SK-N-SH treated with all-trans-retinoic acid at 6 μM for 48 hours (cell line): Measurements from ENCODE around the gene PDIA3.

Experiments
- BACH2 ChIP-seq: fragments of 250-450 bp; sonication (Bioruptor Pico); IDR thresholded peaks from 2 replicates; pipeline ENCODE4 v1.9.0; 2021; ENCODE audit warnings: mild to moderate bottlenecking, borderline replicate concordance
- ISL1 ChIP-seq: fragments of 250-450 bp; sonication (Bioruptor Pico); IDR thresholded peaks from 2 replicates; pipeline ENCODE4 v2.1.2; 2022; ENCODE audit warnings: mild to moderate bottlenecking, moderate library complexity
- OSR1 ChIP-seq: fragments of 250-450 bp; sonication (Bioruptor Pico); IDR thresholded peaks from 2 replicates; pipeline ENCODE4 v1.8.0; 2022; ENCODE audit warnings: moderate library complexity, mild to moderate bottlenecking, inconsistent platforms
- PPARA ChIP-seq: fragments of 250-450 bp; sonication (Bioruptor Pico); IDR thresholded peaks from 2 replicates; pipeline ENCODE4 v1.5.0; 2020; ENCODE audit warnings: mild to moderate bottlenecking, borderline replicate concordance
- RARB ChIP-seq: fragments of 250-450 bp; sonication (Bioruptor Pico); IDR thresholded peaks from 2 replicates; pipeline ENCODE4 v1.8.0; 2021; ENCODE audit warnings: mild to moderate bottlenecking, moderate library complexity
- ZC3H10 ChIP-seq: fragments of 250-450 bp; sonication (Bioruptor Pico); IDR thresholded peaks from 2 replicates; pipeline ENCODE4 v1.5.1; 2021; ENCODE audit warnings: mild to moderate bottlenecking, moderate library complexity
- ZFP3 ChIP-seq: fragments of 250-450 bp; sonication (Bioruptor Pico); IDR thresholded peaks from 2 replicates; pipeline ENCODE4 v1.5.0; 2020; ENCODE audit warnings: mild to moderate bottlenecking, moderate library complexity
- ZFP30 ChIP-seq: fragments of 450-650 bp; formaldehyde crosslinking; IDR thresholded peaks from 2 replicates; pipeline ENCODE4 v1.5.0; 2022; ENCODE audit warnings: mild to moderate bottlenecking, moderate library complexity
- ZNF8 ChIP-seq: fragments of 450-650 bp; formaldehyde crosslinking; IDR thresholded peaks from 2 replicates; pipeline ENCODE4 v1.5.0; 2020; ENCODE audit warnings: mild to moderate bottlenecking, moderate library complexity
- TF ChIP-seq, protein P1 (sequence below): fragments of 250-450 bp; sonication (Bioruptor Pico); IDR thresholded peaks from 2 replicates; pipeline ENCODE4 v1.8.0; 2020; ENCODE audit warnings: mild to moderate bottlenecking, moderate library complexity, borderline replicate concordance
- TF ChIP-seq, protein P2 (sequence below): fragments of 250-450 bp; sonication (Bioruptor Pico); IDR thresholded peaks from 2 replicates; pipeline ENCODE4 v1.5.1; 2020; ENCODE audit warnings: low read depth, mild to moderate bottlenecking, moderate library complexity
- TF ChIP-seq, protein P3 (sequence below): fragments of 250-450 bp; sonication (Bioruptor Pico); IDR thresholded peaks from 2 replicates; pipeline ENCODE4 v1.5.0; 2020; ENCODE audit warnings: mild to moderate bottlenecking, moderate library complexity
- TF ChIP-seq, protein P4 (sequence below): fragments of 250-450 bp; sonication (Bioruptor Pico); IDR thresholded peaks from 2 replicates; pipeline ENCODE4 v1.8.0; 2021; ENCODE audit warnings: low read depth, mild to moderate bottlenecking, moderate library complexity, borderline replicate concordance

DNA sequence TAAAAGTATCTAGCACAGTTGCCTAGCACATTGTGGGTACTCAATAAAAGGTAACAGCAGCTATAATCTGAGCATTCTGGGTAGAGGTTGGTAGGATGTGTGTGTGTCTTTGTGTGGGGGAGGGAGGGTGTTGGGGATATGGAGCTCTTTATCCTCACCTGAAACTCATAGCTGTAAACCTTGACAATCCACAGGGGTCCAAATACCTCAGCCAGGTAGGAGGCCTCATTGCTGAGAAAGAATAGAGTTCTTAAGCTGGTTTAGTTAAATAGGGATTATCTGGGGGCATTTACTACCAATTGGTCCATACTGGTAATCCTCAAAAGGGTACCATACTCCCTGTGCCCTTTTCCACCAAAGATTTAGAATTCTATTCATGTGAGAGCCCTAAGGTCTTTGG, 49.8 kb downstream of the PDIA3 start:
- TF ChIP-seq RARB (CRISPR knock-in tag) (no peak), BACH2 (no peak), ZFP3 (CRISPR knock-in tag) (no peak), ZFP30 (CRISPR knock-in tag) (no peak), ZC3H10 (CRISPR knock-in tag) (no peak), ZNF8 (CRISPR knock-in tag) (no peak), OSR1 (no peak), ISL1 (CRISPR knock-in tag) (no peak), PPARA (CRISPR knock-in tag) (no peak)
- TF ChIP-seq, protein P1, sequence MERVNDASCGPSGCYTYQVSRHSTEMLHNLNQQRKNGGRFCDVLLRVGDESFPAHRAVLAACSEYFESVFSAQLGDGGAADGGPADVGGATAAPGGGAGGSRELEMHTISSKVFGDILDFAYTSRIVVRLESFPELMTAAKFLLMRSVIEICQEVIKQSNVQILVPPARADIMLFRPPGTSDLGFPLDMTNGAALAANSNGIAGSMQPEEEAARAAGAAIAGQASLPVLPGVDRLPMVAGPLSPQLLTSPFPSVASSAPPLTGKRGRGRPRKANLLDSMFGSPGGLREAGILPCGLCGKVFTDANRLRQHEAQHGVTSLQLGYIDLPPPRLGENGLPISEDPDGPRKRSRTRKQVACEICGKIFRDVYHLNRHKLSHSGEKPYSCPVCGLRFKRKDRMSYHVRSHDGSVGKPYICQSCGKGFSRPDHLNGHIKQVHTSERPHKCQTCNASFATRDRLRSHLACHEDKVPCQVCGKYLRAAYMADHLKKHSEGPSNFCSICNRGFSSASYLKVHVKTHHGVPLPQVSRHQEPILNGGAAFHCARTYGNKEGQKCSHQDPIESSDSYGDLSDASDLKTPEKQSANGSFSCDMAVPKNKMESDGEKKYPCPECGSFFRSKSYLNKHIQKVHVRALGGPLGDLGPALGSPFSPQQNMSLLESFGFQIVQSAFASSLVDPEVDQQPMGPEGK (CRISPR knock-in tag), result no peak
- TF ChIP-seq, protein P2, sequence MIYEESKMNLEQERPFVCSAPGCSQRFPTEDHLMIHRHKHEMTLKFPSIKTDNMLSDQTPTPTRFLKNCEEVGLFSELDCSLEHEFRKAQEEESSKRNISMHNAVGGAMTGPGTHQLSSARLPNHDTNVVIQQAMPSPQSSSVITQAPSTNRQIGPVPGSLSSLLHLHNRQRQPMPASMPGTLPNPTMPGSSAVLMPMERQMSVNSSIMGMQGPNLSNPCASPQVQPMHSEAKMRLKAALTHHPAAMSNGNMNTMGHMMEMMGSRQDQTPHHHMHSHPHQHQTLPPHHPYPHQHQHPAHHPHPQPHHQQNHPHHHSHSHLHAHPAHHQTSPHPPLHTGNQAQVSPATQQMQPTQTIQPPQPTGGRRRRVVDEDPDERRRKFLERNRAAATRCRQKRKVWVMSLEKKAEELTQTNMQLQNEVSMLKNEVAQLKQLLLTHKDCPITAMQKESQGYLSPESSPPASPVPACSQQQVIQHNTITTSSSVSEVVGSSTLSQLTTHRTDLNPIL, result no peak
- TF ChIP-seq, protein P3, sequence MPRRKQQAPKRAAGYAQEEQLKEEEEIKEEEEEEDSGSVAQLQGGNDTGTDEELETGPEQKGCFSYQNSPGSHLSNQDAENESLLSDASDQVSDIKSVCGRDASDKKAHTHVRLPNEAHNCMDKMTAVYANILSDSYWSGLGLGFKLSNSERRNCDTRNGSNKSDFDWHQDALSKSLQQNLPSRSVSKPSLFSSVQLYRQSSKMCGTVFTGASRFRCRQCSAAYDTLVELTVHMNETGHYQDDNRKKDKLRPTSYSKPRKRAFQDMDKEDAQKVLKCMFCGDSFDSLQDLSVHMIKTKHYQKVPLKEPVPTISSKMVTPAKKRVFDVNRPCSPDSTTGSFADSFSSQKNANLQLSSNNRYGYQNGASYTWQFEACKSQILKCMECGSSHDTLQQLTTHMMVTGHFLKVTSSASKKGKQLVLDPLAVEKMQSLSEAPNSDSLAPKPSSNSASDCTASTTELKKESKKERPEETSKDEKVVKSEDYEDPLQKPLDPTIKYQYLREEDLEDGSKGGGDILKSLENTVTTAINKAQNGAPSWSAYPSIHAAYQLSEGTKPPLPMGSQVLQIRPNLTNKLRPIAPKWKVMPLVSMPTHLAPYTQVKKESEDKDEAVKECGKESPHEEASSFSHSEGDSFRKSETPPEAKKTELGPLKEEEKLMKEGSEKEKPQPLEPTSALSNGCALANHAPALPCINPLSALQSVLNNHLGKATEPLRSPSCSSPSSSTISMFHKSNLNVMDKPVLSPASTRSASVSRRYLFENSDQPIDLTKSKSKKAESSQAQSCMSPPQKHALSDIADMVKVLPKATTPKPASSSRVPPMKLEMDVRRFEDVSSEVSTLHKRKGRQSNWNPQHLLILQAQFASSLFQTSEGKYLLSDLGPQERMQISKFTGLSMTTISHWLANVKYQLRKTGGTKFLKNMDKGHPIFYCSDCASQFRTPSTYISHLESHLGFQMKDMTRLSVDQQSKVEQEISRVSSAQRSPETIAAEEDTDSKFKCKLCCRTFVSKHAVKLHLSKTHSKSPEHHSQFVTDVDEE (CRISPR knock-in tag), result no peak
- TF ChIP-seq, protein P4, sequence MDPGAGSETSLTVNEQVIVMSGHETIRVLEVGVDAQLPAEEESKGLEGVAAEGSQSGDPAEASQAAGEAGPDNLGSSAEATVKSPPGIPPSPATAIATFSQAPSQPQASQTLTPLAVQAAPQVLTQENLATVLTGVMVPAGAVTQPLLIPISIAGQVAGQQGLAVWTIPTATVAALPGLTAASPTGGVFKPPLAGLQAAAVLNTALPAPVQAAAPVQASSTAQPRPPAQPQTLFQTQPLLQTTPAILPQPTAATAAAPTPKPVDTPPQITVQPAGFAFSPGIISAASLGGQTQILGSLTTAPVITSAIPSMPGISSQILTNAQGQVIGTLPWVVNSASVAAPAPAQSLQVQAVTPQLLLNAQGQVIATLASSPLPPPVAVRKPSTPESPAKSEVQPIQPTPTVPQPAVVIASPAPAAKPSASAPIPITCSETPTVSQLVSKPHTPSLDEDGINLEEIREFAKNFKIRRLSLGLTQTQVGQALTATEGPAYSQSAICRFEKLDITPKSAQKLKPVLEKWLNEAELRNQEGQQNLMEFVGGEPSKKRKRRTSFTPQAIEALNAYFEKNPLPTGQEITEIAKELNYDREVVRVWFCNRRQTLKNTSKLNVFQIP (CRISPR knock-in tag), result no peak
